Adrenal gland (tissue), 12 donors: Measurements from ENCODE around the gene TBC1D28. TPM values are rescaled to one million over a fixed set of nuclear protein-coding genes. Genes with fewer than 3 reads are reported as not detected.
"Not testable (repeated sequence)": the region's sequence is repeated elsewhere in the genome, so short reads cannot be mapped to it uniquely, and the experiment has no call there.

Experiments used
- DNase-seq, 7 donors: peaks; one replicate each; pipeline ENCODE4 v3.0.0-alpha.2; 2019 to 2020
- H3K27ac ChIP-seq, 5 donors: fragments of 200-600 bp; sonication (generic) in 4 of 5; 1 replicate in 3 of 5; 2 replicates in 2 of 5; pipeline versions ENCODE4 v1.5.1 to v1.8.0; 2016 to 2020; ENCODE audit warnings: mild to moderate bottlenecking in 1 of 5
- H3K27me3 ChIP-seq: fragments of 200-600 bp; 2 replicates; pipeline ENCODE4 v1.8.0; 2021
- H3K36me3 ChIP-seq, 2 donors: fragments of 200-600 bp; replicated peaks in 1 of 2; 1 replicate in 1 of 2; 2 replicates in 1 of 2; pipeline versions ENCODE4 v1.5.1 to v1.8.0; 2018 to 2022
- H3K4me1 ChIP-seq, 2 donors: fragments of 200-600 bp; replicated peaks in 1 of 2; 1 replicate in 1 of 2; 2 replicates in 1 of 2; pipeline versions ENCODE4 v1.5.1 to v1.8.0; 2018 to 2021
- H3K4me3 ChIP-seq, 4 donors: fragments of 200-600 bp; sonication (generic) in 3 of 4; one replicate each; pipeline ENCODE4 v1.5.1; 2016 to 2018
- H3K9me3 ChIP-seq, 3 donors: fragments of 200-600 bp; sonication (generic) in 1 of 3; replicated peaks in 1 of 3; 1 replicate in 2 of 3; 2 replicates in 1 of 3; pipeline versions ENCODE4 v1.5.1 to v1.8.0; 2016 to 2021
- CTCF ChIP-seq, 6 experiments: fragments of 450-650 bp in 4 of 6; fragments of 200-600 bp in 2 of 6; sonication (generic) in 1 of 6; IDR thresholded peaks; 1 replicate in 5 of 6; 2 replicates in 1 of 6; pipeline versions ENCODE4 v1.5.1 to v1.8.0; 2016 to 2021; ENCODE audit warnings: antibody characterized with exemption in 6 of 6, mild to moderate bottlenecking in 2 of 6, moderate library complexity in 1 of 6
- POLR2A ChIP-seq, 2 donors: fragments of 450-650 bp; IDR thresholded peaks; one replicate each; pipeline ENCODE4 v1.6.1; 2017; ENCODE audit warnings: antibody characterized with exemption in 2 of 2, mild to moderate bottlenecking in 2 of 2, moderate library complexity in 1 of 2
- WGBS, 4 donors: extraction: QIAGEN DNeasy Blood & Tissue Kit in 2 of 4; methylation state at CpG; one replicate each; pipeline versions ENCODE4 v1.1.5 to v1.1.7; 2013 to 2017; 5-methylcytosine and 5-hydroxymethylcytosine counted together
- intact Hi-C, 2 donors: fragments of 100-400 bp; cut with DNase I; formaldehyde crosslinking; loops; one replicate each; pipeline versions ENCODE4 v1.14.1 to v1.15.0; 2022 to 2023
- polyA plus RNA-seq, 3 donors: library from polyadenylated mRNA; stranded (reverse); fragments of 200-250 nt in 2 of 3; fragments of 350-450 nt in 1 of 3; fragmentation: Illumina TruSeq in 1 of 3; extraction: RNeasy Lipid Tissue Mini Kit (QIAGEN cat#74804) in 1 of 3; gene quantifications; one replicate each; pipeline ENCODE4 v1.2.3, GENCODE V29; 2013 to 2014
- total RNA-seq, 9 donors: library from RNA; depleted of rRNA in 4 of 9; stranded (reverse); fragments of >200 nt in 4 of 9; fragments of 120-200 nt in 1 of 9; fragmentation: NEBNext Ultra II Directional in 1 of 9; extraction: Animal tissue kit (Norgen Biotek cat#: 25700) in 1 of 9; gene quantifications; one replicate each; pipeline versions ENCODE4 v1.1.0 to v1.2.4, GENCODE V29; 2013 to 2023
- donor health status: healthy with polysubstance abuse.
- donor health status: Bipolar disorder and iron deficiency.
- donor health status: DM: yes; HTN: yes; CAD: no.
- donor health status: DM: no; HTN: no; CAD: no.
- donor health status: DM: no; HTN: no; CAD: no.
- donor health status: DM: yes; HTN: yes; CAD: no.

The TBC1D28 gene
- total and polyA plus RNA-seq, 12 donors = not detected

GRCh38 chr17:18626152-18626870 lies 17.9 kb downstream of the TBC1D28 start:
- intact Hi-C loops = no loop called here
- no peaks in the 10 kb centered on the region for H3K27me3 ChIP-seq
- TF ChIP-seq POLR2A (IDR thresholded peaks at IDR 0.05) = no peak
- TF ChIP-seq CTCF (IDR thresholded peaks at IDR 0.05) = no peak
- WGBS, 4 donors = 79 to 85% (median 83%) methylated on average over 9 to 12 of the region's 12 CpGs
- H3K4me1 ChIP-seq = no peaks in the 10 kb centered on the region
- peak in 1 of 7 donors; percentile 8 for DNase-seq
- H3K9me3 ChIP-seq = no peaks in the 10 kb centered on the region
- H3K27ac ChIP-seq = no peak overlapping the region
- no peaks in the 10 kb centered on the region for H3K36me3 ChIP-seq
- no peak overlapping the region for H3K4me3 ChIP-seq

GRCh38 chr17:18625509-18626104 lies 18.6 kb downstream of the TBC1D28 start:
- DNase-seq = peak; percentile 83 to 98 (median 94)
- H3K4me1 ChIP-seq, intact Hi-C loops, H3K9me3 ChIP-seq, H3K27me3 ChIP-seq, H3K36me3 ChIP-seq: not testable (repeated sequence)
- WGBS, 4 donors = 4 to 18% (median 10%) methylated on average over 7 to 21 of the region's 22 CpGs
- H3K27ac ChIP-seq = peak overlapping the region in 1 of 5 donors; percentile 71
- TF ChIP-seq CTCF (IDR thresholded peaks at IDR 0.05) (peak; percentile 98 to 100 (median 100)), POLR2A (IDR thresholded peaks at IDR 0.05) (peak; percentile 53 to 59)
- peak overlapping the region in 1 of 4 donors; percentile 28 for H3K4me3 ChIP-seq

GRCh38 chr17:18624862-18625501 lies 19.2 kb downstream of the TBC1D28 start:
- intact Hi-C loops, H3K9me3 ChIP-seq, H3K27me3 ChIP-seq, H3K4me1 ChIP-seq, H3K36me3 ChIP-seq: not testable (repeated sequence)
- WGBS, 4 donors = 31 to 87% (median 40%) methylated on average over 14 to 18 of the region's 35 CpGs
- DNase-seq = peak in 2 of 7 donors; percentile 8 to 18
- Histone ChIP-seq H3K27ac (peak overlapping the region in 1 of 5 donors; percentile 71), H3K4me3 (peak overlapping the region in 1 of 4 donors; percentile 28)

- H3K4me3 ChIP-seq, intact Hi-C loops, H3K4me1 ChIP-seq, H3K27ac ChIP-seq, H3K27me3 ChIP-seq, H3K9me3 ChIP-seq, H3K36me3 ChIP-seq, DNase-seq: not testable (repeated sequence)
- WGBS, 4 donors = 70 to 78% (median 77%) methylated on average over 1 of the region's 2 CpGs; no CpG with 5 or more reads in 1 of the 4 donors
Observed at GRCh38 chr17:18617613-18618012, 26.6 kb downstream of the TBC1D28 start.

GRCh38 chr17:18613016-18613415 lies 31.2 kb downstream of the TBC1D28 start:
- H3K4me1 ChIP-seq, H3K27ac ChIP-seq, H3K27me3 ChIP-seq, H3K9me3 ChIP-seq, DNase-seq, H3K4me3 ChIP-seq, H3K36me3 ChIP-seq, intact Hi-C loops: not testable (repeated sequence)

GRCh38 chr17:18593138-18593537 lies 51.1 kb downstream of the TBC1D28 start:
- H3K4me3 ChIP-seq, H3K36me3 ChIP-seq, H3K9me3 ChIP-seq, H3K27me3 ChIP-seq, DNase-seq, H3K27ac ChIP-seq, H3K4me1 ChIP-seq, intact Hi-C loops: not testable (repeated sequence)
- 70 to 87% (median 81%) methylated on average over 2 of the region's 2 CpGs for WGBS, 4 donors
